Muscle layer of colon (tissue), 2 donors: Measurements from ENCODE around the gene TBRG4.

Experiments used
- H3K27ac ChIP-seq: one replicate; pipeline ENCODE4 v1.7.0; 2013; ENCODE audit warnings: low read depth, mild to moderate bottlenecking, low read length, moderate library complexity
- H3K27me3 ChIP-seq, 2 donors: one replicate each; pipeline ENCODE4 v1.7.0; 2013; ENCODE audit warnings: low read length in 2 of 2, mild to moderate bottlenecking in 2 of 2; ENCODE audit not compliant: insufficient read depth in 2 of 2, control insufficient read depth in 1 of 2
- H3K36me3 ChIP-seq: one replicate; pipeline ENCODE4 v1.7.0; 2013; ENCODE audit warnings: mild to moderate bottlenecking, low read length; ENCODE audit not compliant: insufficient read depth
- H3K4me1 ChIP-seq: one replicate; pipeline ENCODE4 v1.7.0; 2013; ENCODE audit warnings: mild to moderate bottlenecking, low read length; ENCODE audit not compliant: insufficient read depth
- H3K4me3 ChIP-seq, 2 donors: one replicate each; pipeline ENCODE4 v1.7.0; 2013; ENCODE audit warnings: low read length in 2 of 2, low read depth in 1 of 2, mild to moderate bottlenecking in 1 of 2, moderate library complexity in 1 of 2
- H3K9ac ChIP-seq: one replicate; pipeline ENCODE4 v1.7.0; 2013; ENCODE audit warnings: low read length
- H3K9me3 ChIP-seq: one replicate; pipeline ENCODE4 v1.7.0; 2013; ENCODE audit warnings: mild to moderate bottlenecking, low read length
- donor health status: abdominal sarcoma.
- donor health status: Adenocarcinoma of cecum.

The TBRG4 gene

DNA sequence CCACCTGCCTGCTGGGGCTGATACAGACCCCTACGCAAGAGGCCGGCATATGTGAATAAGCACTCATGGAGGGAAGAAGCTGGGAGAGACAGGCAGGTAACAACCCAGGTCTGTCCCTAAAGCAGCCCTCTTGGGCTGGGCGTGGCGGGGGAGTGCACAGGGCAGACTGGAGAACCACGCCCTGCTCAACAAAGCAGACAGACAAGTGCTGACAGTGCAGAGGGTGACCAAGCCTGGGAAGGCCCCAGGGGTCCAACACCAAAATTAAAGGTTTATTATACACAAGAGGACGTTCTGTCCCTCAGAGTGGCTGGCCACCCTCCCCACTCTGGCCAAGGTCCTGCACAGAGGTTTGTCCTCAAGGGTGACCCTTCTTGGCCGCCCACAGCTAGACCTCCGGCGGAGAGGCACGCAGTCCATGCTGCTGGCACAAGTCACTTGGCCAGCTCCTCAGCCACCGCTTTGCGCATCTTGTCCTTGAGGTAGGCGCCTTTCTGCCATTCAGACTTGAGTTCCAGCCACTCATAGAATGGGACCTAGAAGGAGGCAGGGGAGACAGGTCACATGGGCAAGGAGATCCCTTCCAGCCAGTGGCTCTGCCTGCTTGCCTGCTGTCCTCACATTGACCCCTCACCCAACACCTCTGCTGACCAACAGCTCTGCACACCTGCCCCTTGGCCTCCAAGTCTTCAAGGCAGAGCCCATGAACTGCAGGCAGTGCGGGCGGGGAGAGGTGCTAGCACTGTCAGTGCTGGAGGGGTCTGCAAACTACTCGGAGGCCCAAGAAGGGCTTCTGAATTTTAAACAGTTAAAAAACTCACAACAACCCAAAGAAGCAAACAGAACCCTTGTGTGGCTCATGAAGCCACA lies 11.4 kb downstream of the TBRG4 start:
- Histone ChIP-seq H3K9me3 (no peaks in the 10 kb centered on the region), H3K36me3 (peaks cover 72% of the 10 kb centered on the region), H3K27ac (no peak overlapping the region), H3K4me3 (no peak overlapping the region), H3K27me3 (no peaks in the 10 kb centered on the region), H3K9ac (no peak overlapping the region), H3K4me1 (no peaks in the 10 kb centered on the region)

DNA sequence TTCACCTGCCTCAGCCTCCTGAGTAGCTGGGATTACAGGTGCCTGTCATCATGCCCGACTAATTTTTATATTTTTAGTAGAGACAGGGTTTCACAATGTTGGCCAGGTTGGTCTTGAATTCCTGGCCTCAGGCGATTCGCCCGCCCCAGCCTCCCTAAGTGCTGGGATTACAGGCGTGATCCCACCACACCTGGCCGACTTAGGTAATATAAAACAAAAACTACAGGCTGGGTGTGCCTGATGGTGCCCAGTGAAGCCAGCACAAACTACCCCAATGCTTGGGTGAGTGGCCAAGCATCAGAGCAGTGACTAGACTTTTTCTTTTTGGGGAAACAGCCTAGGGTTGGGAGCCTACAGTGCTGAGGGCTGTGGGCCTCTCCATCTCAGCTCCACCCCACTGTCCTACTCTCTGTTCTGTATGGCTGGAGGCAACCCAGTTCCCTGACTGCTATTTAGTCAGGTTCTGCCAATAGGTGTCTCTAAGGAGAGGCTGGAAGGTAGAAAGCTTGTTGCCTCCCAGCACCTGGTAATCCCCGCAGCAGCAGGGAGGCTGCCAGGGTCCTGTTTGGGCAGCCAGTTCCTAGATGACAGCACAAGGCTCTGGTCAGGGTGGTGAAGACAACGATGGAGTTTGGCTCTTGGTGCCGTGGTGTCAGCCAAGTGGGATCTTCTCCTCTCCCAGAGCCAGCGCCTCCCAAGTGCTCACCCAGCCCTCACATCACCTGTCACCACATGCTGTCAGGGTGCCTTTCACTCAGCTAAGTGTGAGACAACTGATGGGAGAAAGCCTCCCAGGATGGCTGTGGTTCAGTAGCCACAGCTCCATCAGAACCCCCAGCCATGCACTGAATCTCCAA lies 12.3 kb downstream of the TBRG4 start:
- Histone ChIP-seq H3K36me3 (peaks cover 63% of the 10 kb centered on the region), H3K27me3 (no peaks in the 10 kb centered on the region), H3K4me1 (no peaks in the 10 kb centered on the region), H3K9ac (no peak overlapping the region), H3K9me3 (no peaks in the 10 kb centered on the region), H3K27ac (no peak overlapping the region), H3K4me3 (no peak overlapping the region)

DNA sequence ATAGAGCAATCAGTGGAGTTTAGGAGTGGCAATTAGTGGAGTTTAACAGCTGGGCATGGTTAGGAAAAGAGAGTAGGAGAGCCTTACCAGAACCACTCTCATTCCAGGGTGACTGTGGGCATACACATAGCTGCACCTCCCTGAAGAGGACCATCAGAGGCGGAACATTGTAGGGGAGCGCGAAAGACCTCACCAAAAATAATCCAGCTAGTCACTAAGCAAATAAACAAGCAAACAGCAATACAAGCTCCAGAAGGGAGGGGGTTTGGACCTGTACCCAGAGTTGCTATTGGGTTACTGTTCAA lies 18.6 kb downstream of the TBRG4 start:
- no peaks in the 10 kb centered on the region for H3K27me3 ChIP-seq
- H3K27ac ChIP-seq: no peak overlapping the region
- H3K9ac ChIP-seq: no peak overlapping the region

DNA sequence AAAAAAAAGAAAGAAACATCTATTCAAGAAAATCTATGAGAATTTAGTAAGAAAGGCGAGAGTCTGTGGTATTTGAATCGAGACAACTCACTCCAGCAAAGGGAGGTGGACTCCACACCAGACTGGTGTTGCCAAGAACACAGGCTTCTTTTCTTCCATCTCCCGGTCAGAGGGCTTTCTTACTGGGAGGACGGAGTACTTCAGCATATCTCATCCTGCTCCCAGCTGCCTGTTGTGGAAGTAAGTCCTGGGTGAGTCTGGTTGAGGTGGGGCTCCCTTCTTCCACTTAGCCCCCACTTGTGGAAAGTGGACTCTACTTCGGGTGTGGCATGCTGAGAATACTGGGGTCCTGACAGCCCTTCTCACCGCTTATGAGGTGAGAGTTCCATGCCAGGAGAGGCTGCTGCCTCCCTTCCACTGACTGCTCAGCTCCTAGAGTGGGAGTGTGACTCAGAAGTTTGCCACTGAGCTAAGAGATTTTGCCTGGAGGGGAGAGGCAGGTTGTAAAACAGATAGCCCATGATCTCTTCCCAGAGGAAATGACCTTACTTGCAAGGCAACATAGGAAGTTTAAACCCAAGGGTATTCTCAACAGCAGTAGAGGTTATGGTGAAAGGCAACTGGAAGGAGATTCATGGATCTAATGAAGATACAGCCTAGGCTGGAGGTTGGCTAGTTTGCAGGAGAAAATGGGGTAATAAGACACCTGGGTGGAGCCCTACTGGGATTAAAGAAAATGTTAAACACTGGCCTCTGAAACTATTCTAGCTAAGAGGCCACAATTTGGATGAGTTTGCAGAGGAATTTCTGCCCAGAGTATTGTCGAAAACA lies 19.2 kb downstream of the TBRG4 start:
- no peaks in the 10 kb centered on the region for H3K36me3 ChIP-seq
- H3K27ac ChIP-seq: no peak overlapping the region
- H3K9ac ChIP-seq: no peak overlapping the region
- no peaks in the 10 kb centered on the region for H3K27me3 ChIP-seq
- no peak overlapping the region for H3K4me3 ChIP-seq
- H3K9me3 ChIP-seq: no peaks in the 10 kb centered on the region
- H3K4me1 ChIP-seq: peaks cover 4% of the 10 kb centered on the region

More for the DNA sequence above, 18.6 kb downstream of the TBRG4 start:
- Histone ChIP-seq H3K36me3 (peaks cover 4% of the 10 kb centered on the region), H3K4me3 (no peak overlapping the region), H3K4me1 (peaks cover 4% of the 10 kb centered on the region), H3K9me3 (no peaks in the 10 kb centered on the region)

DNA sequence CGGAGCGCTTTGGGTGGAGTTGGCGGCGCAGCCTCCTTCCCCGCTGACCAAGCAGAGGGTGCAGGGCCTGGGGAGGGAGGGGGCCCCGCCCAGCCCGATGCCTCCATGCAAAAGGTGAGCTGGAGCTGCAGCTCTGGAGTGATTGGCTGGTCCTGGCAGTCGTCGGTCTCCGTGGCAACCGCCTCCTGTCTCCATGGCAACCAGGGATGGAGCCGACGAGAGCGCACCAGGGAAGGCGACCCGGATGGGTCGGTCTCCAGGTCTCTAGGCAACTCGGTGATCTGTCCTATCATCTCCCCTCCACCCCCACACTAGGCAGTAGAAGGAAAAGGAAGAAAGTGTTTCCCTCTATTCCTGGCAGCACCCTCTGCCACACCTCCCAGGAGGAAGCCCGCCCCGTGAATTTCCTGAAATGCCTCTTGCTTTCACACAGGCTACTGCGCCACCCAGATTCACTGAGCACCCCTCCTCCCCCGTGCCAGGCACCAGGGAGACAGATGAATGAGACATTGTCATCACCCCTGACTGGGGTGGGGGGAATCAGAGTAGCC lies 22.1 kb downstream of the TBRG4 start:
- peak overlapping the region; percentile 58 to 62 for H3K4me3 ChIP-seq
- no peaks in the 10 kb centered on the region for H3K27me3 ChIP-seq

DNA sequence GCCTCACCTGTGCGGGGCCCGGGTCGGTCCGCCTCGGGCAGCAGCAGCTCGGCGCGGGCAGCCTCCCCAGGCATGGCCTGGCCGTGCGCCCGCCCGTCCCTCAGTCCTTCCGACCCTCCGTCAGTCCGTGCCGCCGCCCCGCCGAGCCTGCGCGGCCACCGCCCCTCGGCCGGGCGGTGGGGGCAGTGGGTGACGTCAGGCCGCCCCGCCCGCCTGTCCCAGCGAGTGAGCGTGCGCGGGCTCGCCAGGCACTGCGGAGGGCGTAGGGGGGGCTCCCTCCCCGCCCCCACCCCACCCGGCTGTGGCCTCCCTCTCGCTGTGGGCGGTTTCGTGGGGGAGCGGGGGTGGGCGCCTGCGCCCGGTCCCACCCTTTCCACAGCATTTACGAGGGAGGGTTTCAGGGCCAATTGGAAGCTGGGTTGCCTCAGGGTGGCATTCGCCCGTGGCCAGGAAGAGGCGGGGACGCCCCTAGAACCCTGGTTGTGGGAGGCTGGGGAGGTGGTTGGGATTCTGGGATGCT lies 22.6 kb downstream of the TBRG4 start, which contains the start of gene NACAD:
TSS of gene NACAD (minus strand) at position 149 of the 520 bp plus-strand sequence. CDS start at position 74, 75 bp downstream.
- H3K9ac ChIP-seq: peak within 1 kb of the TSS; percentile 27
- peak within 1 kb of the TSS; percentile 52 for H3K27ac ChIP-seq
- peak within 1 kb of the TSS; percentile 58 to 62 for H3K4me3 ChIP-seq

More for the DNA sequence above, 22.1 kb downstream of the TBRG4 start:
- peaks cover 6% of the 10 kb centered on the region for H3K36me3 ChIP-seq
- no peaks in the 10 kb centered on the region for H3K9me3 ChIP-seq
- H3K4me1 ChIP-seq: peaks cover 4% of the 10 kb centered on the region
- peak overlapping the region; percentile 22 for H3K27ac ChIP-seq
- H3K9ac ChIP-seq: peak overlapping the region; percentile 27

DNA sequence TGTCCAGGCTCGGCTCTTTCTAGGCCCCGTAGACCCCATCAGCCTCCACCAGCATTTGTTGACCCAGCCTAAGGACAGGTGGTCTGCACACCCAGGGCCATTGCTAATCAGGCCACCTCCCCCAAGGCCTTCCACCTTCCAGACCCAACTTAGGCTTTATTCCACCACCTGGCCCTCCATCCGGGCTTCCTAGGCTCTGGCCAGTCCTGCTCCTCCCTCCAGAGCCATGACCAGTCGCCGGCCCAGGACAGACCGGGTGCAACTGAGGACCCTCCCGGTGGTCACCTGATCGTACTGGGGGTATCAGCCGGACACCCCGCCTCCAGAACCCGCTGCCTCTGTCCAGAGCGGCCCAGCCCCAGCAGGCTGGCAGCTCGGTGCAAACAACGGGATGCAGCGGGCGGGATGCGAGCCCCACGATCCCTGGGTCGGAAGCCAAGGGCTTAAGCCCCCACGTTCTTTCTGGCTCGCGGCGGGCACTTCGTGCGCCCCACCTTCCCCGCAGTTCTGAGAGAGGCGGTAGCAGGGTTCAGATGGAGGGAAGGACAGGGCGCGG lies 23.3 kb downstream of the TBRG4 start:
- Histone ChIP-seq H3K9me3 (no peaks in the 10 kb centered on the region), H3K27me3 (no peaks in the 10 kb centered on the region), H3K27ac (peak overlapping the region; percentile 52), H3K9ac (no peak overlapping the region), H3K36me3 (peaks cover 6% of the 10 kb centered on the region), H3K4me1 (peaks cover 4% of the 10 kb centered on the region), H3K4me3 (peak overlapping the region; percentile 58 to 62)

More for the DNA sequence above, 22.6 kb downstream of the TBRG4 start, which contains the start of gene NACAD:
- peaks cover 4% of the 10 kb centered on the region for H3K4me1 ChIP-seq
- H3K27me3 ChIP-seq: no peaks in the 10 kb centered on the region
- H3K9me3 ChIP-seq: no peaks in the 10 kb centered on the region
- peaks cover 6% of the 10 kb centered on the region for H3K36me3 ChIP-seq

DNA sequence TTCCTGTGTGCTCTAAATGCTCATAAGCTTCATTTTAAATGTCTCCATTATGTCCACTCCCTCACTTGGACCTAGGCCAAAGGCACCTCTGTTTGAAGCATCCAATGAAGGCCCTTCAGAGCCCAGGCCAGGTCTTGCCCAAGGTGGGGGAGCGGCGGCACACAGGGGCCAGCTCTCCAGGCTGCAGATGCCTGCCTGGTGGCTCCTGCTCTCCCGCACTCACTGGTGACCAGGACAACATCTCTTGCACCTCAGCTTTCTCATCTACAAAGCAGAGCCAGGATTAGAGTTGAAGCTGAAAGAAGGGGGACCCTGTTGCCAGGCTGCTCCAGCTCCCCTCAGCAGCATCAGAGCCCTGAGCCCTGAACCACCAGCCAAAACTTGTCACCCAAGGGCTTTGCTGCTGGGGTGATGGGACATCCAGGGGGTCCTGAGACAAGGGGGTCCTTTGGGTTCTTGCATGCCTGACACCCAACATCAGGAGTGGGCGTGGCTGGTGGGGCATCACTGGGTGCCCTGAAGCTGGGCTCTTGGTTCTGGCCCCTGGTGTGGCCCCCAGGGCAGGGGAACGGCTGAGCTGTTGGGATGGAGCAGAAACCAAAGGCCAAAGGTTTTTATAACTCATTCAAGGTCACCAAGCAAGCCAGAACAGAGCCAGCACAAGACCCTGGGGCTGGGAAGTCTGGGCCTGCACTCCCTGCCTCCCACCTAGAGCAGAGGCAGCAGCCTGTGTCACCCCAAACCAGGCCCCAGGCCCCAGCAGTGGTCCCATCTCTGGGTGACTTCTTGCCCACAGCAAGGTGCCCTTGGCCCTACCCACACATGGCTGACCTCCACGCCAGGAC lies 24.0 kb downstream of the TBRG4 start:
- no peaks in the 10 kb centered on the region for H3K9me3 ChIP-seq
- no peaks in the 10 kb centered on the region for H3K27me3 ChIP-seq
- peaks cover 6% of the 10 kb centered on the region for H3K36me3 ChIP-seq
- peak overlapping the region in 1 of 2 donors; percentile 58 for H3K4me3 ChIP-seq
- H3K27ac ChIP-seq: peak overlapping the region; percentile 52
- no peak overlapping the region for H3K9ac ChIP-seq
- peaks cover 4% of the 10 kb centered on the region for H3K4me1 ChIP-seq

DNA sequence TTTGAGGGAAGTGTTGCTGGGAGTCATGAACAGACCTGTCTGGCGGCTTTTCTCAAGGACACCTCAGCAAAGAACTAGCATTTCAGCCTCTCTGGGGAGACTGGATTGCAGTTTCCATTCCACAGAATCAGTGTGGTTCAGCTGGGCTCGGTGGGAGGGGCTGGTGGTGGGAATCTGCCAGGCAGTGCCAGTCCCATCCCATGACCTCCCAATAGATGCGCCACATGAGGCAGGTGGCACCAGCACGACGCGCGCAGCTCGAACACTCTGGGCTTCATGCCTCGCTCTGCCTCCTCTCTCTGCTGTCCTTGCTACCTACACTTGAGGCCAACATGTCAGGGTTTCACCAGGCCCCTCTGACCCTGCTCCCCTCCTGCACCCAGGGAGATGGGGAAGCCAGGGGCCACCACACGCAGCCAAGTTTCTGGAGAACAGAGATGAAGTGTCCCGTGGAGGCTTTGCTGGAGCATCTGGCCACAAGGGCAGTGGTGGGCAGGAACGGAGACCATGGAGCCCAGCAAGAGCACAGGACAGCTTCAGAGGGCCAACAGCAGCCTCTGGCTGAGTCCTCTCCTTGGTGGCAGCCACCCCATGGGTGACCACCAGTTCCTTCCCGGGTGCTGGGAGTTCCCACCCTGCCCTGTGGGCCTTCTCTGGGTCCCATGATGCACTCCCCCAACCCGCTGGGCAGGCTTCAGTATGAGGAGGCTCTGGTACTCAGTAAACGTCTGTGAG lies 25.0 kb downstream of the TBRG4 start:
- Histone ChIP-seq H3K4me1 (peaks cover 4% of the 10 kb centered on the region), H3K27ac (no peak overlapping the region), H3K36me3 (peaks cover 6% of the 10 kb centered on the region), H3K9ac (no peak overlapping the region), H3K4me3 (no peak overlapping the region), H3K9me3 (no peaks in the 10 kb centered on the region), H3K27me3 (no peaks in the 10 kb centered on the region)
